H1 (cell line): ENCODE data around the gene R3HDM2. TPM values are rescaled to one million over a fixed set of nuclear protein-coding genes. Genes with fewer than 3 reads are reported as not detected.

ENCODE experiments used
- CTCF ChIA-PET: fragments of 300-600 bp; sonication (Branson Sonifier 250); formaldehyde crosslinking; loops from one replicate; lab custom pipeline; 2021; ENCODE audit not compliant: partially characterized antibody; lab: Charles Lee
- POLR2A ChIA-PET: fragments of 300-600 bp; sonication (Branson Sonifier 250); formaldehyde crosslinking; loops from one replicate; lab custom pipeline; 2021; ENCODE audit warnings: inconsistent platforms; ENCODE audit not compliant: partially characterized antibody; lab: Charles Lee
- DNase-seq, 2 experiments: peaks; one replicate each; pipeline versions ENCODE4 v3.0.0 to v3.0.0-alpha.2; 2010 to 2022; ENCODE audit warnings: low spot score in 2 of 2, low read depth in 1 of 2, mixed read lengths in 1 of 2
- FAIRE-seq: peaks from 2 replicates; lab custom pipeline; 2011; peaks lifted over from hg19 to GRCh38; lab: Jason Lieb, UNC
- H2AFZ ChIP-seq: 2 replicates; pipeline ENCODE4 v1.8.1; 2012; ENCODE audit warnings: low read length, inconsistent platforms
- H2AK5ac ChIP-seq: 2 replicates; pipeline ENCODE4 v1.6.1; 2013; ENCODE audit warnings: low read depth, low read length
- H2BK120ac ChIP-seq: replicated peaks from 2 replicates; pipeline ENCODE3; 2013; ENCODE audit warnings: low read depth, low read length, inconsistent platforms
- H2BK12ac ChIP-seq: 2 replicates; pipeline ENCODE4 v1.6.1; 2013; ENCODE audit warnings: low read depth, low read length
- H2BK15ac ChIP-seq: 2 replicates; pipeline ENCODE4 v1.6.1; 2013; ENCODE audit warnings: low read length
- H2BK20ac ChIP-seq: 2 replicates; pipeline ENCODE4 v1.6.1; 2013; ENCODE audit warnings: low read length
- H2BK5ac ChIP-seq: 2 replicates; pipeline ENCODE4 v1.6.1; 2013; ENCODE audit warnings: low read depth, low read length
- H3K14ac ChIP-seq: 2 replicates; pipeline ENCODE4 v1.6.1; 2013; ENCODE audit warnings: inconsistent platforms; ENCODE audit not compliant: insufficient read length
- H3K18ac ChIP-seq: 2 replicates; pipeline ENCODE4 v1.6.1; 2013; ENCODE audit warnings: low read length; ENCODE audit errors: extremely low read depth
- H3K23ac ChIP-seq: 2 replicates; pipeline ENCODE4 v1.6.1; 2013; ENCODE audit warnings: inconsistent platforms; ENCODE audit not compliant: insufficient read length
- H3K23me2 ChIP-seq: 2 replicates; pipeline ENCODE4 v1.6.1; 2013; ENCODE audit warnings: low read depth, low read length
- H3K27ac ChIP-seq: 2 replicates; pipeline ENCODE4 v1.6.1; 2011; ENCODE audit warnings: low read depth, low read length, inconsistent platforms
- H3K27me3 ChIP-seq, 4 experiments: replicated peaks in 1 of 4; 1 replicate in 1 of 4; 2 replicates in 3 of 4; pipeline versions ENCODE4 v1.6.1 to v1.8.1; 2011 to 2013; ENCODE audit warnings: low read length in 3 of 4, mild to moderate bottlenecking in 3 of 4, inconsistent platforms in 2 of 4, mixed read lengths in 2 of 4, moderate library complexity in 1 of 4; ENCODE audit not compliant: control insufficient read depth in 3 of 4, insufficient read depth in 3 of 4; ENCODE audit errors: extremely low read depth in 1 of 4
- H3K36me3 ChIP-seq, 4 experiments: 2 replicates each; pipeline versions ENCODE4 v1.6.1 to v1.8.1; 2011 to 2013; ENCODE audit warnings: mild to moderate bottlenecking in 4 of 4, low read length in 3 of 4, moderate library complexity in 2 of 4, control low read depth in 1 of 4, inconsistent platforms in 1 of 4; ENCODE audit not compliant: insufficient read depth in 4 of 4, control insufficient read depth in 2 of 4
- H3K4ac ChIP-seq: replicated peaks from 2 replicates; pipeline ENCODE3; 2013; ENCODE audit warnings: low read length, low read depth, mixed read lengths, inconsistent platforms; ENCODE audit not compliant: insufficient read length
- H3K4me1 ChIP-seq, 4 experiments: replicated peaks in 1 of 4; 1 replicate in 1 of 4; 2 replicates in 3 of 4; pipeline versions ENCODE4 v1.6.1 to v1.8.1; 2011 to 2013; ENCODE audit warnings: low read length in 3 of 4, inconsistent platforms in 2 of 4, mixed read lengths in 1 of 4; ENCODE audit not compliant: insufficient read depth in 4 of 4, control insufficient read depth in 3 of 4
- H3K4me2 ChIP-seq, 2 experiments: 2 replicates each; pipeline versions ENCODE4 v1.6.1 to v1.8.1; 2011 to 2013; ENCODE audit warnings: low read depth in 2 of 2, low read length in 2 of 2, control low read depth in 1 of 2, inconsistent platforms in 1 of 2, mild to moderate bottlenecking in 1 of 2; ENCODE audit not compliant: insufficient read depth in 1 of 2
- H3K4me3 ChIP-seq, 4 experiments: fragments of 200-600, 300-600 bp in 1 of 4; sonication (generic), shearing (Covaris generic), sonication (Bioruptor Twin) in 1 of 4; 2 replicates each; pipeline versions ENCODE4 v1.5.1 to v1.8.1; 2011 to 2016; ENCODE audit warnings: low read length in 4 of 4, low read depth in 3 of 4, control low read depth in 2 of 4, inconsistent platforms in 2 of 4, mild to moderate bottlenecking in 2 of 4, mixed read lengths in 1 of 4, moderate library complexity in 1 of 4; ENCODE audit not compliant: insufficient read depth in 2 of 4; ENCODE audit errors: extremely low read depth in 1 of 4
- H3K56ac ChIP-seq: replicated peaks from 2 replicates; pipeline ENCODE3; 2013; ENCODE audit warnings: low read depth, mild to moderate bottlenecking, mixed read lengths, low read length, inconsistent platforms; ENCODE audit not compliant: insufficient read length
- H3K79me1 ChIP-seq: 2 replicates; pipeline ENCODE4 v1.6.1; 2013; ENCODE audit warnings: low read depth, low read length, control low read depth
- H3K79me2 ChIP-seq, 2 experiments: 2 replicates each; pipeline versions ENCODE4 v1.6.1 to v1.8.1; 2012 to 2013; ENCODE audit warnings: low read length in 2 of 2, mild to moderate bottlenecking in 2 of 2, inconsistent platforms in 1 of 2; ENCODE audit not compliant: insufficient read depth in 2 of 2, control insufficient read depth in 1 of 2
- H3K9ac ChIP-seq, 4 experiments: replicated peaks in 1 of 4; 1 replicate in 1 of 4; 2 replicates in 3 of 4; pipeline versions ENCODE4 v1.6.1 to v1.8.1; 2011 to 2013; ENCODE audit warnings: low read depth in 3 of 4, low read length in 3 of 4, control low read depth in 2 of 4, mild to moderate bottlenecking in 2 of 4, moderate library complexity in 2 of 4, inconsistent platforms in 1 of 4; ENCODE audit errors: extremely low read depth in 1 of 4
- H3K9me3 ChIP-seq, 2 experiments: 2 replicates each; pipeline versions ENCODE4 v1.6.1 to v1.8.1; 2012 to 2013; ENCODE audit warnings: mild to moderate bottlenecking in 2 of 2, moderate library complexity in 2 of 2, control low read depth in 1 of 2, inconsistent platforms in 1 of 2, low read depth in 1 of 2, low read length in 1 of 2, mixed read lengths in 1 of 2; ENCODE audit not compliant: insufficient read depth in 2 of 2
- H4K20me1 ChIP-seq, 2 experiments: replicated peaks in 1 of 2; 2 replicates each; pipeline versions ENCODE3 to v1.8.1; 2011 to 2013; ENCODE audit warnings: inconsistent platforms in 2 of 2, low read length in 2 of 2, mild to moderate bottlenecking in 1 of 2; ENCODE audit not compliant: insufficient read depth in 2 of 2, control insufficient read depth in 1 of 2
- H4K5ac ChIP-seq: 2 replicates; pipeline ENCODE4 v1.6.1; 2013; ENCODE audit warnings: low read length, low read depth, mixed read lengths, inconsistent platforms; ENCODE audit not compliant: insufficient read length
- H4K8ac ChIP-seq: 2 replicates; pipeline ENCODE4 v1.8.0; 2013; ENCODE audit warnings: mild to moderate bottlenecking, moderate library complexity, low read length, inconsistent platforms; ENCODE audit not compliant: insufficient read depth; ENCODE audit errors: extremely low read depth
- H4K91ac ChIP-seq: replicated peaks from 2 replicates; pipeline ENCODE3; 2013; ENCODE audit warnings: low read length, mixed read lengths, inconsistent platforms; ENCODE audit not compliant: insufficient read length
- EZH2 ChIP-seq: fragments of 200-600 bp; sonication (generic); IDR thresholded peaks from 2 replicates; pipeline ENCODE4 v1.7.1; 2012; ENCODE audit warnings: low read depth, mild to moderate bottlenecking, moderate library complexity, low read length, inconsistent platforms; ENCODE audit not compliant: severe bottlenecking
- KDM1A ChIP-seq: fragments of 200-600, 300-600 bp; sonication (generic); IDR thresholded peaks from 2 replicates; pipeline ENCODE4 v1.7.1; 2016; ENCODE audit warnings: mild to moderate bottlenecking, low read length, borderline replicate concordance
- NANOG ChIP-seq: IDR thresholded peaks from 2 replicates; pipeline ENCODE4 v1.6.1; 2011; ENCODE audit warnings: low read length, low read depth, mild to moderate bottlenecking, inconsistent platforms; ENCODE audit not compliant: insufficient read depth, poor library complexity, severe bottlenecking
- SP2 ChIP-seq: IDR thresholded peaks from 2 replicates; pipeline ENCODE4 v1.6.1; 2012; ENCODE audit warnings: mild to moderate bottlenecking, low read length, inconsistent platforms
- WGBS, 2 experiments: shearing (Covaris generic) in 1 of 2; methylation state at CpG; one replicate each; pipeline versions ENCODE4 v1.1.6 to v1.1.7; 2013 to 2015; ENCODE audit warnings: low lambda C conversion rate in 2 of 2, mixed read lengths in 2 of 2, inconsistent platforms in 1 of 2, low coverage in 1 of 2, missing lambda C conversion rate in 1 of 2; ENCODE audit not compliant: insufficient replicate concordance in 2 of 2, insufficient coverage in 1 of 2, insufficient read length in 1 of 2; ENCODE audit errors: extremely low coverage in 1 of 2, missing lambda C conversion rate in 1 of 2; 5-methylcytosine and 5-hydroxymethylcytosine counted together
- polyA plus RNA-seq, 7 experiments: library from polyadenylated mRNA; depleted of rRNA in 3 of 7; stranded (reverse) in 5 of 7; unstranded in 2 of 7; fragments of >200 nt in 5 of 7; fragments of 200-250 nt in 2 of 7; gene quantifications; 1 replicate in 5 of 7; 2 replicates in 1 of 7; 4 replicates in 1 of 7; pipeline versions ENCODE4 v1.2.1 to v1.2.3, GENCODE V29; 2011 to 2013; ENCODE audit warnings: missing spikeins in 2 of 7, mixed read lengths in 2 of 7
- total RNA-seq: library from RNA; stranded (reverse); fragmentation: NEBNext Ultra II Directional; extraction: Animal tissue kit (Norgen Biotek cat#: 25700); gene quantifications from 2 replicates; pipeline ENCODE4 v1.2.1, GENCODE V29; 2021
- TF ChIP-seq, protein P1 (sequence below): IDR thresholded peaks from 2 replicates; pipeline ENCODE4 v1.6.1; 2012; ENCODE audit warnings: inconsistent platforms

The R3HDM2 gene
- total and polyA plus RNA-seq, 2 of the 8 experiments (the other 6 are each of a cell fraction or from before 2014, with no cell fraction given): 25.6 to 27.0 TPM

DNA sequence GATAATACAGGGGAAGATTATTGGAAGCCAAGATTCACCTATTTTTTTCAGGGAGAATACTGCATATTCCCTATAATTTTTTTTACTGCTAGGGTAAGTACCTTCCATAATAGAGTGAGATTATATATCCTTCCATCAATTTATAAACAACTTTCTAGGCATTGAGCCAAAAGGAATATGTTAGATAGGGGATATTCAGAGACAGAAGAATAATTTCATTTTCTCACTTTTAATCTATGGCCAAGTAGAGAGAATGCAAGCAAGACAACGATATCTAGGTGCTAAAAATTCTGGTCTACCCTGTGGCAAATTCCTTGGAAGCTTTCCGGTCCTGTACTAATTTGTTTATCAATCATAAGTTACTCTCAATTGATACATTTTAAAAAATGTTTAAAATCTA, 110.2 kb downstream of the R3HDM2 start:
- DNase-seq (no peak), FAIRE-seq (no peak)
- Histone ChIP-seq H3K56ac (no peak overlapping the region), H3K27me3 (no peaks in the 10 kb centered on the region), H3K36me3 (no peaks in the 10 kb centered on the region), H4K91ac (no peak overlapping the region), H3K14ac (no peak overlapping the region), H3K79me2 (no peaks in the 10 kb centered on the region), H3K4me3 (no peak overlapping the region), H3K9me3 (no peaks in the 10 kb centered on the region), H4K20me1 (no peaks in the 10 kb centered on the region), H4K5ac (no peak overlapping the region), H3K23me2 (no peaks in the 10 kb centered on the region), H2BK120ac (no peak overlapping the region), H2AK5ac (no peak overlapping the region), H2BK20ac (no peak overlapping the region), H3K4ac (no peak overlapping the region), H3K79me1 (no peaks in the 10 kb centered on the region), H3K9ac (no peak overlapping the region), H2BK5ac (no peak overlapping the region), H4K8ac (no peak overlapping the region), H2BK12ac (no peak overlapping the region), H3K18ac (no peak overlapping the region), H3K4me2 (no peak overlapping the region), H3K4me1 (no peaks in the 10 kb centered on the region), H2BK15ac (no peak overlapping the region), H2AFZ (no peak overlapping the region), H3K23ac (no peak overlapping the region), H3K27ac (no peak overlapping the region)
- POLR2A ChIA-PET: interaction anchor here (0.7 to 0.9 kb wide), 3 partner anchors 8 to 82 kb away, joined by 3 to 4 read pairs (median 3); no protein-coding TSS in a partner anchor
- CTCF ChIA-PET: interaction anchor here (4.3 to 23.6 kb wide), 2 partner anchors 13 to 135 kb away, joined by 30 to 478 read pairs; partner anchors contain the start of genes GLI1 and INHBE
- TF ChIP-seq, protein P1, sequence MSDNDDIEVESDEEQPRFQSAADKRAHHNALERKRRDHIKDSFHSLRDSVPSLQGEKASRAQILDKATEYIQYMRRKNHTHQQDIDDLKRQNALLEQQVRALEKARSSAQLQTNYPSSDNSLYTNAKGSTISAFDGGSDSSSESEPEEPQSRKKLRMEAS: no peak
- TF ChIP-seq NANOG (no peak), KDM1A (no peak), SP2 (no peak), EZH2 (no peak)
- 97% methylated on average over 2 of the region's 2 CpGs; no CpG with 5 or more reads in 1 of the 2 experiments for WGBS, 2 experiments
